Neuronal stem cell (in vitro differentiated cells): ENCODE data around the gene GORAB.

Source experiments
- DNase-seq: peaks from one replicate; pipeline ENCODE4 v3.0.0-alpha.2; 2013; ENCODE audit warnings: low spot score
- H2AFZ ChIP-seq: one replicate; pipeline ENCODE4 v1.6.1; 2013; ENCODE audit warnings: mild to moderate bottlenecking, low read length, inconsistent platforms
- H2AK5ac ChIP-seq: 2 replicates; pipeline ENCODE4 v1.6.1; 2013; ENCODE audit warnings: low read depth, mild to moderate bottlenecking, inconsistent platforms, low read length, moderate library complexity, mixed read lengths
- H2BK120ac ChIP-seq: 2 replicates; pipeline ENCODE4 v1.6.1; 2013; ENCODE audit warnings: low read depth, mild to moderate bottlenecking, inconsistent platforms, low read length, moderate library complexity, mixed read lengths
- H2BK12ac ChIP-seq: one replicate; pipeline ENCODE4 v1.6.1; 2013; ENCODE audit warnings: low read length, inconsistent platforms
- H2BK15ac ChIP-seq: 2 replicates; pipeline ENCODE4 v1.6.1; 2013; ENCODE audit warnings: mild to moderate bottlenecking, low read length, inconsistent platforms, mixed read lengths
- H2BK5ac ChIP-seq: one replicate; pipeline ENCODE4 v1.6.1; 2013; ENCODE audit warnings: inconsistent platforms, mild to moderate bottlenecking, low read length, moderate library complexity
- H3K14ac ChIP-seq: one replicate; pipeline ENCODE4 v1.6.1; 2013; ENCODE audit warnings: low read length, inconsistent platforms
- H3K18ac ChIP-seq: 2 replicates; pipeline ENCODE4 v1.6.1; 2013; ENCODE audit warnings: low read length, inconsistent platforms
- H3K23ac ChIP-seq: 2 replicates; pipeline ENCODE4 v1.6.1; 2013; ENCODE audit warnings: low read depth, mild to moderate bottlenecking, mixed read lengths, low read length, inconsistent platforms; ENCODE audit not compliant: poor library complexity
- H3K27ac ChIP-seq: replicated peaks from 3 replicates; pipeline ENCODE4 v1.5.1; 2013; ENCODE audit warnings: low read length, inconsistent platforms
- H3K27me3 ChIP-seq, 3 experiments: 2 replicates each; pipeline ENCODE4 v1.6.1; 2013; ENCODE audit warnings: low read length in 3 of 3, mild to moderate bottlenecking in 2 of 3, inconsistent platforms in 1 of 3, low read depth in 1 of 3, mixed read lengths in 1 of 3, moderate library complexity in 1 of 3; ENCODE audit not compliant: control insufficient read depth in 3 of 3, insufficient read depth in 3 of 3
- H3K36me3 ChIP-seq, 2 donors: replicated peaks in 1 of 2; 2 replicates each; pipeline ENCODE4 v1.6.1; 2013; ENCODE audit warnings: low read length in 2 of 2; ENCODE audit not compliant: control insufficient read depth in 2 of 2, insufficient read depth in 2 of 2
- H3K4ac ChIP-seq: 2 replicates; pipeline ENCODE4 v1.6.1; 2013; ENCODE audit warnings: inconsistent platforms, mild to moderate bottlenecking, low read length, moderate library complexity
- H3K4me1 ChIP-seq, 2 donors: 1 replicate in 1 of 2; 2 replicates in 1 of 2; pipeline ENCODE4 v1.6.1; 2013; ENCODE audit warnings: low read length in 2 of 2, low read depth in 1 of 2; ENCODE audit not compliant: control insufficient read depth in 2 of 2, insufficient read depth in 1 of 2
- H3K4me2 ChIP-seq: one replicate; pipeline ENCODE4 v1.6.1; 2013; ENCODE audit warnings: mild to moderate bottlenecking, low read length, inconsistent platforms; ENCODE audit not compliant: insufficient read depth, poor library complexity, severe bottlenecking
- H3K4me3 ChIP-seq, 2 donors: 2 replicates each; pipeline ENCODE4 v1.5.1; 2013; ENCODE audit warnings: low read length in 2 of 2, mild to moderate bottlenecking in 2 of 2, inconsistent platforms in 1 of 2, moderate library complexity in 1 of 2
- H3K79me1 ChIP-seq: one replicate; pipeline ENCODE4 v1.6.1; 2013; ENCODE audit warnings: low read depth, mild to moderate bottlenecking, inconsistent platforms, low read length, moderate library complexity
- H3K9ac ChIP-seq: one replicate; pipeline ENCODE4 v1.6.1; 2013; ENCODE audit warnings: mild to moderate bottlenecking, low read depth, low read length, inconsistent platforms; ENCODE audit not compliant: poor library complexity
- H3K9me3 ChIP-seq, 2 donors: replicated peaks in 1 of 2; 2 replicates each; pipeline versions ENCODE3 to v1.6.1; 2013; ENCODE audit warnings: low read length in 2 of 2, mild to moderate bottlenecking in 2 of 2, inconsistent platforms in 1 of 2, low read depth in 1 of 2, mixed read lengths in 1 of 2, moderate library complexity in 1 of 2; ENCODE audit not compliant: control insufficient read depth in 2 of 2, insufficient read depth in 1 of 2
- H4K8ac ChIP-seq: one replicate; pipeline ENCODE4 v1.6.1; 2013; ENCODE audit warnings: low read depth, mild to moderate bottlenecking, inconsistent platforms, low read length, moderate library complexity
- H4K91ac ChIP-seq: one replicate; pipeline ENCODE4 v1.6.1; 2013; ENCODE audit warnings: low read length, low read depth, mild to moderate bottlenecking, inconsistent platforms; ENCODE audit not compliant: poor library complexity
- WGBS, 2 donors: extraction: QIAGEN DNeasy Blood & Tissue Kit; methylation state at CpG; one replicate each; pipeline ENCODE4 v1.1.7; 2013; ENCODE audit warnings: missing lambda C conversion rate in 2 of 2, mixed read lengths in 1 of 2; ENCODE audit not compliant: insufficient read length in 2 of 2, insufficient replicate concordance in 1 of 2; ENCODE audit errors: extremely low coverage in 2 of 2; 5-methylcytosine and 5-hydroxymethylcytosine counted together

The GORAB gene

GRCh38 chr1:170594066-170594626 is 62.2 kb downstream of the GORAB start:
- Histone ChIP-seq H2BK5ac (no peak overlapping the region), H3K4ac (no peak overlapping the region), H3K27me3 (no peaks in the 10 kb centered on the region), H4K91ac (no peak overlapping the region), H2BK120ac (no peak overlapping the region), H3K18ac (no peak overlapping the region), H4K8ac (no peak overlapping the region), H2AFZ (no peak overlapping the region), H2BK15ac (no peak overlapping the region), H3K4me2 (no peak overlapping the region), H3K4me3 (no peak overlapping the region), H3K36me3 (no peaks in the 10 kb centered on the region), H3K27ac (no peak overlapping the region), H2BK12ac (no peak overlapping the region), H3K4me1 (no peaks in the 10 kb centered on the region), H3K14ac (no peak overlapping the region), H2AK5ac (no peak overlapping the region), H3K9ac (no peak overlapping the region), H3K79me1 (no peaks in the 10 kb centered on the region), H3K23ac (no peak overlapping the region), H3K9me3 (peaks cover 0 to 2% of the 10 kb centered on the region in 2 donors)
- WGBS, 2 donors, result no CpG with 5 or more reads among the region's 5 CpGs
- DNase-seq, result no peak

DNA sequence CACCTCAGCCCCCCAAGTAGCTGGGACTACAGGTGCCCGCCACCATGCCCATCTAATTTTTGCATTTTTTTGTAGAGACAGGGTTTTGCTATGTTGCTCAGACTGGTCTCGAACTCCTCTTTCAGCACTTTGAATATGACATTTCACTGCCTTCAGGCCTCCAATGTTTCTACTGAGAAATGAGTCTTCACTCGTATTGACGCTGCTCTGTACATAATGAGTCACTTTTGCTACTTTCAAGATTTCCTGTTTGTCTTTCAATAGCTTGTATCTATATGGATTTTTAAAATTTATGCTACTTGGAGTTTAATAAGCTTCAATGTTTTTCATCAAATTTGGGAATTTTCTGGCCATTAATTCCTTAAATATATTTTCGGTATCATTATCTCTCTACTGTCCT is 64.7 kb downstream of the GORAB start:
- Histone ChIP-seq H3K4me2 (no peak overlapping the region), H2BK5ac (no peak overlapping the region), H2AK5ac (no peak overlapping the region), H3K27ac (no peak overlapping the region), H2BK15ac (no peak overlapping the region), H3K9me3 (peaks cover 0 to 2% of the 10 kb centered on the region in 2 donors), H2BK120ac (no peak overlapping the region), H3K14ac (no peak overlapping the region), H2BK12ac (no peak overlapping the region), H3K79me1 (no peaks in the 10 kb centered on the region), H4K91ac (no peak overlapping the region), H3K18ac (no peak overlapping the region), H3K9ac (no peak overlapping the region), H3K4me3 (no peak overlapping the region), H2AFZ (no peak overlapping the region), H3K36me3 (no peaks in the 10 kb centered on the region), H3K27me3 (no peaks in the 10 kb centered on the region), H3K4ac (no peak overlapping the region), H3K23ac (no peak overlapping the region), H3K4me1 (no peaks in the 10 kb centered on the region), H4K8ac (no peak overlapping the region)
- no CpG with 5 or more reads among the region's 5 CpGs for WGBS, 2 donors
- DNase-seq, result no peak

GRCh38 chr1:170598618-170599017 is 66.7 kb downstream of the GORAB start:
- no peak overlapping the region for H3K18ac ChIP-seq
- no peak overlapping the region for H3K4ac ChIP-seq
- H3K4me1 ChIP-seq, result no peaks in the 10 kb centered on the region
- H3K14ac ChIP-seq, result no peak overlapping the region
- H2AK5ac ChIP-seq, result no peak overlapping the region
- H2BK15ac ChIP-seq, result no peak overlapping the region
- H4K8ac ChIP-seq, result no peak overlapping the region
- no peak overlapping the region for H2AFZ ChIP-seq
- no peak overlapping the region for H3K27ac ChIP-seq
- no peak overlapping the region for H2BK5ac ChIP-seq
- H3K4me2 ChIP-seq, result no peak overlapping the region
- no peak overlapping the region for H2BK12ac ChIP-seq
- no peak for DNase-seq
- H4K91ac ChIP-seq, result no peak overlapping the region
- no peak overlapping the region for H2BK120ac ChIP-seq
- H3K9ac ChIP-seq, result no peak overlapping the region
- H3K79me1 ChIP-seq, result no peaks in the 10 kb centered on the region
- H3K4me3 ChIP-seq, result no peak overlapping the region
- H3K23ac ChIP-seq, result no peak overlapping the region
- H3K9me3 ChIP-seq, result peaks cover 0 to 4% of the 10 kb centered on the region in 2 donors
- whole genome bisulfite sequencing, 2 donors, result no CpG with 5 or more reads among the region's 1 CpG
- no peaks in the 10 kb centered on the region for H3K27me3 ChIP-seq
- H3K36me3 ChIP-seq, result no peaks in the 10 kb centered on the region

DNA sequence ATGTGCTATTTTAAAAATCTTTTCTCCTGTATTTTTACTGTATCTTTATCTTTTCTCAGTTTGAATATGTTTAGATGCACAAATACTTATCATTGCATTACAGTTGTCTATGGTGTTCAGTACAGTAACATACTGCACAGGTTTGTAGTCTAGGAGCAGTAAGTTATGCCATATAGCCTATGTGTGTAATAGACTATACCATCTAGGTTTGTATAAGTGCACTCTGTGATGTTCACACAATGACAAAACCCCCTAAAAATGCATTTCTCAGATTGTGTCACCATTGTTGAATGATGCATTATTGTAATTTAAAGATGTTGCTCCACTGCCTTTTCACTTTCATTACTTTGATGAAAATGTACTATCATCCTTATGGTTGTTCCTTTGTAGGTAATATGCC is 67.1 kb downstream of the GORAB start:
- no peak overlapping the region for H3K23ac ChIP-seq

More for the DNA sequence above, 67.1 kb downstream of the GORAB start:
- Histone ChIP-seq H3K18ac (no peak overlapping the region), H2AK5ac (no peak overlapping the region), H3K36me3 (no peaks in the 10 kb centered on the region), H3K4me1 (no peaks in the 10 kb centered on the region), H3K4me2 (no peak overlapping the region), H3K79me1 (no peaks in the 10 kb centered on the region), H4K91ac (no peak overlapping the region), H3K27ac (no peak overlapping the region), H2BK5ac (no peak overlapping the region), H3K14ac (no peak overlapping the region), H3K4ac (no peak overlapping the region), H3K9ac (no peak overlapping the region), H2BK120ac (no peak overlapping the region), H3K9me3 (peaks cover 0 to 4% of the 10 kb centered on the region in 2 donors), H2BK15ac (no peak overlapping the region), H2AFZ (no peak overlapping the region), H3K27me3 (no peaks in the 10 kb centered on the region), H4K8ac (no peak overlapping the region), H2BK12ac (no peak overlapping the region), H3K4me3 (no peak overlapping the region)
- DNase-seq, result no peak
